Cerebellar nuclear complex (tissue), 1 donor: ENCODE measurements around the gene TACR1.
"Not testable (repeated sequence)": the region's sequence is repeated elsewhere in the genome, so short reads cannot be mapped to it uniquely, and the experiment has no call there.

Experiments
- DNase-seq, 2 experiments: peaks; one replicate each; lab custom pipeline; 2025; lab: John Stamatoyannopoulos, UW

Gene TACR1, protein sequence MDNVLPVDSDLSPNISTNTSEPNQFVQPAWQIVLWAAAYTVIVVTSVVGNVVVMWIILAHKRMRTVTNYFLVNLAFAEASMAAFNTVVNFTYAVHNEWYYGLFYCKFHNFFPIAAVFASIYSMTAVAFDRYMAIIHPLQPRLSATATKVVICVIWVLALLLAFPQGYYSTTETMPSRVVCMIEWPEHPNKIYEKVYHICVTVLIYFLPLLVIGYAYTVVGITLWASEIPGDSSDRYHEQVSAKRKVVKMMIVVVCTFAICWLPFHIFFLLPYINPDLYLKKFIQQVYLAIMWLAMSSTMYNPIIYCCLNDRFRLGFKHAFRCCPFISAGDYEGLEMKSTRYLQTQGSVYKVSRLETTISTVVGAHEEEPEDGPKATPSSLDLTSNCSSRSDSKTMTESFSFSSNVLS

DNA sequence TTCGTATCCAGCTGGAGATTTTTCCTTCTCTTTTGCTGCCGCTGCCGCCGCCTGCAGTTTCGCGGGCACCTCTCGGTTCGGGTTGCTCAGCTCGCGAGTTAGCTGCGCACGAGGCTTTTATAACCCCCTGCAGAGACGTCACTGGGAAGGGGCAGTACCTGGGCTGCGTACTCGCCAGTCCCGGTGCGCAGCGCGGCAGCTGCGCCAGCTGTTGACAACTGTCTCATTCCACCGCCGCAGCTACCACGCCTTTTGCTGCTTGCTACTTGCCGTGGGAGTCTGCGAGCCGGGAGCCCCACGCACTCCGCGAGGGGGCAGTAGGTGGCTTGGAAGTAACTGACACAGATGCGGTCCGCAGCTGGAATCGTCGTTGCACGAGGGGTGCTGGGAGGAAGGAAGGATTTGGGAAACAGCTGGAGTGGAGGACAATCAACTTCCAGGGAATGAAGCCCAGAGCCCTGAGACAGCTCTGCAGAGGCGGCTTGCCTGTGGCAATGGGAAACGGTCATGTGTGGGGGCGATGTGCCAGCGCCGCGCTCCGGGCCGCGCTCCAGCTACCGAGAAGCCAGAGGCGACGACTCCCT lies at the start of gene TACR1:
Gene TACR1 (minus strand): TSS at position 93 of the 584 bp plus-strand sequence. CDS start 586 bp downstream, outside the sequence.
- DNase-seq = no peak

DNA sequence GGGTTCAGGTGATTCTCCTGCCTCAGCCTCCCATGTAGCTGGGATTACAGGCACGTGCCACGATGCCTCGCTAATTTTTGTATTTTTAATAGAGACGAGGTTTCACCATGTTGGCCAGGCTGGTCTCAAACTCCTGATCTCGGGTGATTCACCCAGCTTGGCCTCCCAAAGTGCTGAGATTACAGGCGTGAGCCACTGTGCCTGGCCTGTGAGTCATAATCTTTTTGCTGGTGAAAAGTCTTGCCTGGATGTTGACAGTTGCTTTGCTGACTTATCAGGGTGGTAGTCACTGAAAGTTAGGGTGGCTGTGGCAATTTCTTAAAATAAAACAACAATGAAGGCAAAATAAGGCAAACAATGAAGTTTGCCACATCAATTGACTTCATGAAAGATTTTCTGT lies 49.3 kb upstream of the TACR1 start:
- DNase-seq = not testable (repeated sequence)

DNA sequence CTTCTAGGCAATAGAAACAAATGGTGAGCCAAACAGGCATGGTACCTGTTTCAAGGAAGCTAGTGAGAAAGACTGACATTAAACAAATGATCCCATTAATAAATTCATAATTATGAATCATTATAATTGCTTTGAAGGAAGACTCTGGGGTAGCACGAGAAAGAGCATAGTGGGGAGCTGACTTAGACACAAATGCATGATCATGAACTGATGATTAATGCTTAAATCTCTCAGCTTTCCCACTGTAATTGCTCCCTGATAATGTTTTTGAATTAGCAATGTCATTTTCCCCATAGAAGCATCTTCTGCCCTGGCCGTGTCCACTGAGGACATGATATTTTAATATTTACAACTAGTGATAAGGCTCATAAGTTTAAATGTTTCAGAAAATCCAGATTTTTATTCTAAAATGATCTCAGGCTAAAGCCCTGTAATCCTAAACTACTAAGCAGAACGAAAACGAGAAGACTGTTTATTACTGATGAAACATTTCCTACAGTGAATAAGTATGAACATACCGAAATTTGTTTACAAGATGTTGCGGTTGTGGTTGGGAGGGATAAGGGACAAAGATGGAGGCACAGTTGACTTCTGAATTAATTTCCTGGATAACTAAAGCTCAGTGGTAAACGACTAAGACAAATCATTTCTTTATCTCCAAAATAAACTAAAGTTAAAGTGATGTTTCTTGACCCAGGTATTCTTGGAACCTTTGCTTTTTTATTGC lies 47.3 kb upstream of the TACR1 start:
- no peak for DNase-seq

DNA sequence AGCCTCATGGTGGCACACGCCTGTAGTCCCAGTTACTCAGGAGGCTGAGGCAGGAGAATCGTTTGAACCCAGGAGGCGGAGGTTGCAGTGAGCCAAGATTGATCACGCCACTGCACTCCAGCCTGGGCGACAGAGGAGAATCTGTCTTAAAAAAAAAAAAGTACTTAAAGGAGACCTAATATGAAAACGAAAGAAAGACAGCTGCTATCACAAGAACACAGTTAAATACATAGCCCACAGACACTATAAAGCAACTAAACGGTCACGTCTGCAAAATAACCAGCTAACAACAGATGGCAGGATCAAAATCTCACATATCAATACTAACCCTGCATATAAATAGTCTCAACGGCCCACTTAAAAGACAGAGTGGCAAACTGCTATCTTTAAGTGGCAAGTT lies 43.9 kb upstream of the TACR1 start:
- DNase-seq = no peak

DNA sequence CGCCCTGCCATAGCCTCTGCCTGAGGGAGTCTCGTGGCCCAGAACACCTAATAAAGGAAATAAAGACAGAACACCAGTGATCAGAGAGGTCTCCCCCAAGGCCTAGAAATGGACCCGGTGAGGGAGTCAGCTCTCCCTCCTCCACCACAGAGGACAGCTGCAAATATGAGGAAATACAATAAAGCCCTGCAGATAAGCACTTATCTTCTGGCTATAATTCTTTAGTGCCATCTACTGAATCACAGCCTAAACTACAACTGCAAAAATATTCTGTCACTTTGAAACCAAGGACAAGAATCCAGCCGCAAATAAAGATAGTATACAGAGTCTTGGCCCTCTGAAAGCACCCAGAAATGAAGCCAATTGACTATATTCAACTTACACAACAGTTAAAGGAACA lies 42.4 kb upstream of the TACR1 start:
- DNase-seq = no peak

DNA sequence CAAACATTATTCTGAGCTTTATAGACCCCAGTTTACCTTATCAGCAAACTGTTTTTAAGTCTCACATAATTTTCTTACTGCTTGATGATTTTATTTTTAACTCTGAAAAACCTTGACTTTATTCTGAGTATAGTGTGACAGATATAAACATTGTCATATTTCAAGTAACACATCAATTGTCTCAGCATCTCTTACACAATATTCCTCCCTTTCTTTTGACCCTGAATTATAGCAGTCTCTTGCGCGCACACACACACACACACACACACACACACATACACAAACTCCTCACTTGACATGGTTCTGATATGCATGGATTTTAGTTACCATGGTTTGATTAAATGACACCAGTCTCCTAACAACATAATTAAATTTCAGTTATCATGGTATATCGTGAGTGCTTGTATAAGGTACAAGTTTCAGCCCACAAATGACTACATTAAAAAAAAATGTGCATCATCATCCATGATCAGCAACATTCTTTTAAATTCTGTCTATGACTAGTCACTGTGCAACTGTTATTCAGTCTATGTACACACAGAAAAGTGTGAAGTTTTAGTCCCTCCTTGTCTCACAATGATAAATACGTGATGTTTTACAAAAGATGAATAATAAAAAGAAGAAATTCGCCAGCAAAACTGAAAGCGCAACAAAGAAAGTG lies 39.5 kb upstream of the TACR1 start:
- DNase-seq = no peak

DNA sequence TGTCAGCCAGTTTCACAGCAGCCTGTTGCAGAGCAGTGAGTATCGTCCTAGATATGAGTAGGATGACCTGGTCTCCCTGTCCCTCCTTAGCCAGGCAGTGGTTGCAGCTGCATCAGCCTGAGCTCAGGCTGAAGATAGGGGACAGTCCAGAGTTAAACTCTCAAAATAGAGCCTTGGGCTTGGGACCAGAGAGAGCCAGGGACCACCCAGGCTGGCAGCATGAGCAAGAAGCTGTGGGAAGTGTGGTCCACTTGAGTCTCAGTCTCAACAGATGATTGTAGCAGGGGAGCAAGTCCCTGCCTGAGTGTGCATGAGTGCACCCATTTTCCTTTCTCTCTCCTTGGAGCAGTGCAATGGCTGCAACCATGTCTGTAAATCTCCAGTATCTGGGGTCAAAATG lies 38.0 kb upstream of the TACR1 start:
- no peak for DNase-seq

DNA sequence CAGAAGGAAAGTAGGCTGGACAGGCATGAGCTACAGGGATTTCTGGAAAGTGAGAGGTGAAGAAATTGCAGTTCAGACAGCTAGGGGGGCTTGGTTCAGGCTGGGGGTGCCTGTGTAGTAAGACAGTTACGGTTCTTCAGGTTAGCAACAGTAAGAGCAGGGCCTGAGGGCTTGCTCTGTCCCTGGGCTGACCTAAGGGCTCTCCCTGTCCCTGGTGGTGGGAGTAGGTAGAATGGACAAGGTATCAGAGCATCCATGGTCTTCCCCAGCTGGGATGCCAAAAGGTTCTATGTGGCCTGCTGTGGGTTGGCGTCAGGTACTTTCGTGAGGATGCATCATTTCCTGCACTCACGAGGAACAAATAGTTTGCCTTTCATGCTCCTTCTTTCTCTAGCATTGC lies 34.6 kb upstream of the TACR1 start:
- no peak for DNase-seq

DNA sequence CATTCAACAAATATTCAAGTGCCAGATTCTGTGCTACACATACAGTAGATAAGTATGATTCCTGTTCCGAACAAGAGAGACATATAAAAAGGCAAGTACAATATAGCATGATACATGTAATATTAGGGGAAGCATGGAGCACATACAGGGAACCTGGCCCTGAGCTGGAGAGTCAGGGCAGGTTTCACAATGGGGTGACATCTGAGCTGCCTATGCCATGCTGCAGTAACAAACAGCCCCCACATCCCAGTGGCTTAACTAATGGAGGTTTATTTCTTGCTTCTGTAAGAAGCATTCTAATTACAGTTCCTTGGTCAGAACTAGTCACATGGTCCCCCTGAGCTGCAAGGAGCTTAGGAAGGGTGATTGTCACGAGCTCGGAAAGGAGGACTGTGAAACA lies 27.3 kb upstream of the TACR1 start:
- no peak for DNase-seq

DNA sequence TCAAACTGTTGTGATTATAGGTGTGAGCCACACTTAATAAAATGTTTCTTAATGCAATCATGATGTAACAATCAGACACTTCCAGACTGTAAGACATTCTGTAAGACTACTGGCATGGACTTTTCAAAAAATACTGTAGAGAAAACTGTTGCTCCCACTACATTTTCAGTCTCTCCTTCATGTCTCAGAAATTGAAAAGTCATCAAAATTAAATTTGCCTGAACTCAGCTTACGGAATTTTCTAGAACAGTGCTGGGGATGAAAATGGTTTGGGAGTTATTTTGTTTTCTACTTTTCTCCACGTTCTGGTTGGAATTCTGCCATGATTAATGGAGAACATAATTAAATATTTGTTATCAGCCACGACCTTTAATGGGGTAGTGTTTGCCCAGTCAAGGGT lies 26.8 kb upstream of the TACR1 start:
- DNase-seq = no peak

DNA sequence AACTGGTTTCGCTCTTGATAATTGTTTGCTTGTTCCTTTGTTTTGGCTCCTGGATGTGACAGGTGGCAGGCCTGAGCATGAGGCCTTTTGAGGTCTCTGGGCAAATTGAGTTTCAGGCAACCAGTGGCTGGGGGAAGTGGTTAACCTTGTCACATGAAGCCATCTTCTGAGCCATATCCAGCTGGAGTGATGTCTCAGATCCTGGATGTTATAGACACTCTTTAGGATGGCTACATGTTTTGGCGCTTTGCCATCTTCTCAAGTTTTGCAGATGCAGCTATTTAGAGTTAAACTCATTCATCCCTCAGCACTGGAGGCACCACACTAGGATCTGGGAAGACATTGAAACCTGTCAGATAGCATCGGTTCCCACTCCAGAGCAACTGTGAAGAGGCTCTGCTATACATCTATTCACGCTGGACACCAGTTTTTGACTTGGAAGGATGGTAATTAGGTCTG lies 25.3 kb upstream of the TACR1 start:
- no peak for DNase-seq

DNA sequence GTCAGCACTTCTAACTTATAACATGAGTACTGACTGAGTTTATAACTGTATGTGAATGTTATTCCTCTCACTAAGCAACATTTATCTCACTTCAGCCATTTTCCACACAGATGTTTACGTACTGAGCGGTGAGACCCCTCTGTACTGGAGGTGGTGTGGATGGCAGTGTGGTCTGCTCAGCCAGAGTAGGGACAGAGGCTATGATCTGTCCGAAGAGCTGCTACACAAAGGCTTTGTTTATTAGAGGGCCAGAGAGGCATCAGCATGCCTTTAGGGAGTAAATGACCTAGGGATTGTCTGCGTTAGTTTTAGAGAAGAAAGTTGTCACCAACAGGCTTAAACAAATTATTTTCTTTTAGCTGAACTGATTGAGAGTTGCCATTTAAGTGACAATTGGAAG lies 23.2 kb upstream of the TACR1 start:
- DNase-seq = no peak

DNA sequence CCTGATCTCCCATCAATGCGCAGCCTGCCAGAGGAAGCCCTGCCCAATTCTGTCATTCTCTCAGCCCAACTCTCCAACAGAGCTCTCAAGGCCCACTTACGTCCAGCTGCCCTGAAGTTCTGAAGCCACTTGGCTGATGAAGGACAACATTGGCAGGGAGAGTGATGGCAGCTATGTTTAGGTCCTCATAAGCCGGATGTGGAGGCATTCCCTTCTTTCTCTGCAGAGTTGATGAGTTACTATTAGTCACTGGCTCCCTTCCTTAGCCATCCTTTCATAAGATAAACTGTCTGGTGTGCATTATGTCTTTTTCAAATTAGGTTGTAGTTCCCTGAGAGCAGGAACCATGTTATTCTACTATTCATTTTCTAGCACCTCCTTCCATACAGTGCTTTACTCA lies 22.5 kb upstream of the TACR1 start:
- DNase-seq = no peak

DNA sequence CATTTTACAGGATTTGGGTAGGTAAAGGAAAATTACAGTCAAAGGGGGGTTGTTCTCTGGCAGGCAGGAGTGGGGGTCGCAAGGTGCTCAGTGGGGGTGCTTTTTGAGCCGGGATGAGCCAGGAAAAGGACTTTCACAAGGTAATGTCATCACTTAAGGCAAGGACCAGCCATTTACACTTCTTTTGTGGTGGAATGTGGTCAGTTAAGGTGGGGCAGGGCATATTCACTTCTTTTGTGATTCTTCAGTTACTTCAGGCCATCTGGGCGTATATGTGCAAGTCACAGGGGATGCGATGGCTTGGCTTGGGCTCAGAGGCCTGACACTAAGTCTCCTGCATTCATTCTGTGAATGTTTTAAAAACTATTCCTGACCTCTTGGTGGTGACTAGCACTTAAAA lies 19.9 kb upstream of the TACR1 start:
- not testable (repeated sequence) for DNase-seq

DNA sequence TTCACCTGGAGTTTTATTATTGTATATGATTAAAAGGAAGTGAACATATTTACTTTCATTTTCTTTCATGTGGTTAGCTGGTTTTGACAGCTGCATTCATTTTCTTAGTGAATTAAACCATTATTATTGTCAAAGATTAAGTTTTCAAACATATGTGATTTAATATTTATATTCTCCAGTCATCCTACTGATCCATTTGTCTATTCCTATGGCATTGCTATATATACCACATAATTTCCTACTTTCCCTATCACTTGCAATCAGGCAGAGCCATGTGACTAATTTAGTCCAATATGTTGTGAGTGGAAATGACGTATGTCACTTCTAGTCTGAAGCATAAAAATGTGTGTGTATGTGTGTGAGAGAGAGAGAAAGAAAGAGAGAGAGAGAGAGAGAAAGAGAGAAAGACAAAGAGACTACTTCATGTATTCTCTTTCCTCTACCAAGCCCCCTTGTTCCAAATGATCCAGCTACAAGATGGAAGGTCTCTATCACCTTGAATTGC lies 12.0 kb upstream of the TACR1 start:
- no peak for DNase-seq

DNA sequence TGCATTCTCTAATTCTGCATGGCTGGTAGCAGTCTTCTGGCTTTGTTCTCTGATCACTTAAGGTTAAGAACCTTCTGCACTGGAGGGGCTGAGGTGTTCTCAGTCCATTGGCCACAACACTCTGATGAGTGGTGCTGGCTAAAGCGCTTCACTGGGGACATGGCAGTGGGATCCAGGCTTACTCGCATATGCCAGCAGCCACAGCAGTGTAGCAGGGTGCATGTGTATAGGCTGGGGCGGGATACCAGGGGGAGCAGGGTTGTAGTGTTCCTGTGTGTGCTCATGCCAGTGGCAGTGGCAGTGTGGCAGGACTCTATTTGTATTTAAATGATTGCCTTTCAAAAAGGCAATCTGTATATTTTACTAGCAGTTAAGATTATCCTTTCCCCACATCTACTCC lies 11.1 kb upstream of the TACR1 start:
- DNase-seq = no peak

DNA sequence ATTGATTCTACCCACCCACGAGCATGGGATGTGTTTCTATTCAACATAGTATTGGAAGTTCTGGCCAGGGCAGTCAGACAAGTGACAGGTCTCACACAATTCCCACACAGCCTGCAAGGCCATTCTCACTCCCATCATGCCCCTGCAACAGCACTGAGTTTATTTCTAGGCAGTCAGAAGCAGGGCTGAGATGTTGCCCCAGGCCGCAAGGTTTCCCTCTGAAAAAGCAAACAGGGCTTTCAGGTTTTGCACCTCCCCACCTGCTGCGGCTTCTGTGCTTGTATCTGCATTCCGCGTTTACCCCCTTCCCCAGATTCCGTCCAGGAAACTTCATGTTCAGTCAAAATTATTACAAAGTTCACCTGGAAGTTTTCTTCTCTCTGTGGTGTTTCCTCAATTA lies 9.4 kb upstream of the TACR1 start:
- no peak for DNase-seq

DNA sequence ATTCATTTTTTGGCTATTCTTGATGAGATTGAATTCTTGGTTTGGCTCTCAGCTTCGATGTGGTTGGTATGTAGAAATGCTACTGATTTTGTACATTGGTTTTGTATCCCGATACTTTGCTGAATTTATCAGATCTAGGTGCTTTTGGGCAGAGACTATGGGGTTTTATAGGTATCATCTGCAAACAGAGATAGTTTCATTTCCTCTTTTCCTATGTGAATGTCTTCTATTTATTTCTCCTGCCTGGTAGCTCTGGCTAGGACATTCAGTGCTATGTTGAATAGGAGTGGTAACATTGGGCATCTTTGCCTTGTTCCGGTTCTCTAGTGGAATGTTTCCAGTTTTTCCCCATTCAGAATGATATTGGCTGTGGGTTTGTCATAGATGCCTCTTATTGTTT lies 5.5 kb upstream of the TACR1 start:
- no peak for DNase-seq

DNA sequence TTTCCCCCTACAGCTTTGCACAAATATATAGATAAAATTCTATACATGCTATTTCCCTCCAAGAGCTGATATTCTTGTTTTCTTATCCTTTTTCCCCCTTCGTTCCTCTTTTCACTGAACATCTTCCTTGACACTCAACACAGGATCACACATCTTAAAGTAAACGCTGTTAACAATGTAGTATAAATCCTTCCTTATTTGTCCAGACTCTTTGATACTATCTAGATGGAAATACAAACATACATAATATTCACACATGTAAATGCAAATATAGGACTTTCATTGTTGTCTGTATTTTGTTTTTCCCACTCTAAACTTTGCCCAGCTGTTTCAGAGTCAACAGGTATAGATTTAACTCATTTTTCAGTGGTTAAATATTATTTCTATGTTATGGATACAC lies 3.0 kb upstream of the TACR1 start:
- no peak for DNase-seq

DNA sequence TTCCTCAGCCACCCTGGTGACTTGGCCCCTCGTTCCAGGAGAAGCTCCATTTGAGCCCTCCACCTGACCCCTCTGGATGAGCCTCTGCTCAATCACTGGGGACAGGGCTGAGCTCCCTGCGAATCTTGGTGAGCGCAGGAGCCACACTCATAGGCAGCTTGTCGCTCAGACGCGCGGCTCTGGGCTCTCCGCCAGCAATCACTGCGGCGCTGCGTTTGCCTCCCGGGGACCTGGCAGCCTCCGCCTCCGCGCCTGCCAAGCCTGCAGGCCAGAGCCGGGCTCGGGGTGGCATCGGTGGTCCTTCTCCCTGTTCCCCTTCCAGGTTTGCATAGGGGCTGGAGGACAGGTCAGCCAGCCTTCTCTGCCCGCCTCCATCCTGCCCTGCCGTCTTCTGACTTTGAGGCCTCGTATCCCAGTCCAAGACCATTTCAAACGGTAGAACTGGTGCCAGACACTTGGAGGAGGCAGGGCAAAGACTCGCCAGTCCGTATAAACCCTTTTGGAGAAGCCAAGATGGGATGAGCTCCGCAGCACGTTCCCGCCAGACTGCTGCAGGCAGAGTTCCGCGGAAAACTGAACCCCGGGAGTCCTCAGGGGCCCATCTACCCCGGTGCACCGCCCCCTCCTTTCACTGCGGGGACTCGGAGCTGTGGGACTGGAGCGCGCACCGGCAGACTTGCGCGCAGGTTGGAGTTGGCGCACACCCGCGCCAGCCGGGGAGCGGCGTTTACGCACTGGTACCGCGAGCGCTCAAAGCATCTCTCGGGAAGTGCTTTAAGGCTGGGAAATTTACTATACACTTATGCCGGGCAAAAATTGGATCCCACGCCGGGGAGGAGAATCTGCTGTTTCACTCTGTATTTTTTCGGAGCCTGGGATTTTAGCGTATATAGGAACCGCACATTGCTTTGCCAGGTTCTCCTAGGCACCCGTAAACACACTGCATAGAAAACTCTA lies 1.1 kb upstream of the TACR1 start:
- DNase-seq = no peak

DNA sequence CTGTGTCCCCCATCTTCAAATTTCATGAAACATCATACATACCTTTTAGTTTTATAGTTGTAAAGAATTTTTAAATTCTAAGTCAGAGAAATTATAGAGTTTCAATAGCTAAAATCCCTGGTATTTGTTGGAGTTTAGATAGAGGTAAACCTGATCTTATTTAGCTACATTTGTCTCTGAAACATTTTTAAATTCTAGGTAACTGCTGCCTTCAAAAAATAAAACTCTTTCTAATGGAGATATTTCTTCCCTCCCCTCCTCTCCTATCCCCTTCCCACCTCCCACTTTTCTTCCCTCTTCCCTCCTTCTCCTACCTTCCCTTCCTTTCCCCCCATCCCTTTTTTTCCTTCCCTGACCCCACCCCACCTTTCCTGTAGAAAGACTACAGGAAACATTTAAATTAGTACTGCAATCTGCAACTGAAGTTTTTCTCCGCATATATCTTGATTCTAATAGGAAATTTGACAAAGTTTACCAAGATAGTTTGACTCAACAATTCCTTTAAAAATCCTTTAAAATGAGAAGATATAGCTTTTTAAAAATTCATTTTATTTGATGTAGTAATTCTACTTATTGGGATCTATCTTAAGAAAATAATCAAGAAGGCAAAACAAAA lies 4.1 kb downstream of the TACR1 start:
- no peak for DNase-seq
